Measurements from ENCODE around the gene UPF1. TPM values are rescaled to one million over a fixed set of nuclear protein-coding genes. Genes with fewer than 3 reads are reported as not detected.

UPF1 gene
- total and polyA plus RNA-seq, 2 of the 13 experiments (the other 11 are each of a cell fraction or from before 2014, with no cell fraction given) = 16.9 to 41.8 TPM

GRCh38 chr19:18840288-18841267, 8.8 kb downstream of the UPF1 start (continued):
- peak; percentile 73; the same call in 1 of the 2 replicates for TF ChIP-seq ZNF710 (CRISPR knock-in tag; IDR thresholded peaks at IDR 0.05; ENCODE audit: borderline replicate concordance)
- peak; percentile 69 for TF ChIP-seq ZNF263 (CRISPR knock-in tag; IDR thresholded peaks at IDR 0.05)
- no peak for TF ChIP-seq KLF13 (CRISPR knock-in tag; IDR thresholded peaks at IDR 0.05)
- no peak for TF ChIP-seq ZNF329 (CRISPR knock-in tag; IDR thresholded peaks at IDR 0.05; ENCODE audit: low read depth)
- 0 out of 2 replicates have a peak, but pooled peaks have one; percentile 40 for TF ChIP-seq GLI4 (CRISPR knock-in tag; IDR thresholded peaks at IDR 0.05; ENCODE audit: borderline replicate concordance)
- TF ChIP-seq ETV6 (CRISPR knock-in tag; conservative IDR thresholded peaks at IDR 0.05) = no peak
- peak; percentile 78; the same call in 1 of the 2 replicates for TF ChIP-seq ZNF235 (CRISPR knock-in tag; IDR thresholded peaks at IDR 0.05; ENCODE audit: borderline replicate concordance)
- TF ChIP-seq RXRA (CRISPR knock-in tag; IDR thresholded peaks at IDR 0.05) = no peak
- TF ChIP-seq GRHL1 (CRISPR knock-in tag; conservative IDR thresholded peaks at IDR 0.05) = no peak
- 0 out of 2 replicates have a peak, but pooled peaks have one; percentile 14 for TF ChIP-seq ZNF629 (CRISPR knock-in tag; conservative IDR thresholded peaks at IDR 0.05)
- no peak for TF ChIP-seq UBTF (CRISPR knock-in tag; IDR thresholded peaks at IDR 0.05)
- 0 out of 2 replicates have a peak, but pooled peaks have one; percentile 12 for TF ChIP-seq MEIS1 (CRISPR knock-in tag; IDR thresholded peaks at IDR 0.05; ENCODE audit: borderline replicate concordance)
- TF ChIP-seq GPBP1L1 (CRISPR knock-in tag; IDR thresholded peaks at IDR 0.05) = no peak
- peak; percentile 49; the same call in 1 of the 2 replicates for TF ChIP-seq PHF21A (CRISPR knock-in tag; IDR thresholded peaks at IDR 0.05)
- TF ChIP-seq AGO2 (optimal IDR thresholded peaks at IDR 0.05; ENCODE audit: low read depth, low read length) = peak; percentile 30
- no peak for TF ChIP-seq ZBTB44 (CRISPR knock-in tag; IDR thresholded peaks at IDR 0.05)

Data from HepG2 (cell line).